Pancreas (tissue), 10 donors: ENCODE results near the gene PLPPR3. TPM values are rescaled to one million over a fixed set of nuclear protein-coding genes. Genes with fewer than 3 reads are reported as not detected.

Experiments used
- ATAC-seq, 4 donors: fragments of 200-7000 bp; cut with Tn5 transposase; one replicate each; pipeline versions ENCODE4 v1.8.0 to v1.9.1; 2020; ENCODE audit warnings: mild to moderate bottlenecking in 4 of 4, moderate library complexity in 4 of 4
- DNase-seq, 6 donors: peaks; one replicate each; pipeline ENCODE4 v3.0.0-alpha.2; 2020
- FAIRE-seq: peaks from 2 replicates; lab custom pipeline; 2012; peaks lifted over from hg19 to GRCh38; lab: Jason Lieb, UNC
- H3K27ac ChIP-seq, 4 donors: fragments of 200-600 bp; sonication (generic); 1 replicate in 3 of 4; 2 replicates in 1 of 4; pipeline versions ENCODE4 v1.5.0 to v1.8.0; 2020
- H3K27me3 ChIP-seq, 4 donors: fragments of 200-600 bp; one replicate each; pipeline ENCODE4 v1.8.0; 2021
- H3K36me3 ChIP-seq, 3 donors: fragments of 200-600 bp; sonication (generic) in 1 of 3; one replicate each; pipeline versions ENCODE4 v1.5.0 to v1.8.0; 2020 to 2021
- H3K4me1 ChIP-seq, 3 donors: fragments of 200-600 bp; one replicate each; pipeline ENCODE4 v1.8.0; 2021
- H3K4me3 ChIP-seq, 4 donors: fragments of 200-600 bp; sonication (generic) in 2 of 4; one replicate each; pipeline versions ENCODE4 v1.5.0 to v1.8.0; 2020 to 2021
- H3K9me3 ChIP-seq, 4 donors: fragments of 200-600 bp; one replicate each; pipeline ENCODE4 v1.8.0; 2021
- CTCF ChIP-seq, 4 donors: fragments of 200-600 bp; sonication (generic) in 3 of 4; IDR thresholded peaks; one replicate each; pipeline versions ENCODE4 v1.5.0 to v1.8.0; 2021; ENCODE audit warnings: antibody characterized with exemption in 4 of 4
- WGBS, 2 donors: extraction: QIAGEN DNeasy Blood & Tissue Kit; methylation state at CpG; one replicate each; pipeline ENCODE4 v1.1.7; 2013; 5-methylcytosine and 5-hydroxymethylcytosine counted together
- intact Hi-C, 3 donors: fragments of 100-400 bp; cut with DNase I; formaldehyde crosslinking; loops; one replicate each; pipeline versions ENCODE4 v1.11.1 to v1.14.2; 2022
- polyA plus RNA-seq, 2 donors: library from polyadenylated mRNA; stranded (reverse); fragments of 200-250 nt; gene quantifications; one replicate each; pipeline ENCODE4 v1.2.3, GENCODE V29; 2013
- total RNA-seq, 6 donors: library from RNA; stranded (reverse); fragmentation: NEBNext Ultra II Directional in 4 of 6; extraction: Animal tissue kit (Norgen Biotek cat#: 25700) in 4 of 6; gene quantifications; one replicate each; pipeline versions ENCODE4 v1.2.1 to v1.2.4, GENCODE V29; 2021 to 2023
- donor health status: healthy with polysubstance abuse.
- donor health status: DM: no; HTN: no; CAD: no; lungs with moderate emphysema.
- donor health status: DM: no; HTN: no; CAD: no.
- donor health status: control.
- donor health status: control.
- donor health status: Bipolar disorder and iron deficiency.
- donor health status: DM: yes; HTN: yes; CAD: no.
- donor health status: DM: no; HTN: no; CAD: no.
- donor health status: DM: no; HTN: no; CAD: no.
- donor health status: DM: yes; HTN: yes; CAD: no.

Gene PLPPR3
- total and polyA plus RNA-seq, 8 donors, result 0.05 to 0.38 TPM; not detected in 6

DNA sequence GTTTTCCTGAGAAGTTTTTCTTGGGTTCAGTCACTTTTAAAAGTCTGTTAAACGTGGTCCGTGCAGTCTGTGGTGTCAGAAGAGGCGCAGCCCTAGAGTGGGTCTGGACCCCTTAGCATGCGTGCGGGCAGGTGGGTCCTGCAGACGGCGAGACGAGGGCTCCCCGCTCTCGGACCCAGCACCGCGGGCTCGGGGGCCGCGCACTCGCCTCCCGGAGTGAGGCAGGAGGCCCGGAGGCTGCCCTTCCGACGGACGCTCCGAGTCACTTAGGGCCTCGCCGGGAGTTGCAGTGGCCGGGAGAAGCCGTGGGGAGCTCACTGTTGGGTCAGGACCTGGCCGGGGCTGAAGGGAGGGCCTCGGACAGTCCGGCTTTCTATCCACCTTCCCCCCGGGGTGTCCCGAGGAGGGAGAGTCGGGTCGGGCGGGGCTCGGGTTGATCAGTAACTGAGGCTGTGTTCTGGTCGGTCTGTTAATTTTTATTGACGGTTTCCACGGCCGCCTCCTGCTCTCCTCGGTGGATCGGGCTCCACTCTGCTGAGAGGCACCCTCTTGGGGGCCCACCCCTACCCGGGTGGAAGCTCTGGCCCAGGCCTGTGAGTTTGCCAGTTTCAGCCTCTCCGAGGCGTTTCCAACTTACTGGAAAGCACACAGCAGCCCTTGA, 23.2 kb downstream of the PLPPR3 start:
- ATAC-seq (peak in 2 of 4 donors; percentile 1), DNase-seq (peak; percentile 59 to 91 (median 70)), FAIRE-seq (no peak)
- Histone ChIP-seq H3K36me3 (peaks cover 0 to under 1% (median 0%) of the 10 kb centered on the region in 3 donors), H3K4me1 (peaks cover 30 to 38% (median 30%) of the 10 kb centered on the region in 3 donors), H3K4me3 (peak overlapping the region; percentile 74 to 95 (median 84)), H3K27ac (peak overlapping the region; percentile 5 to 97 (median 82)), H3K9me3 (no peaks in the 10 kb centered on the region), H3K27me3 (no peaks in the 10 kb centered on the region)
- no peak for TF ChIP-seq CTCF (IDR thresholded peaks at IDR 0.05)
- intact Hi-C loops, result no loop called here
- WGBS, 2 donors, result 0% methylated on average over 35 to 44 of the region's 44 CpGs

DNA sequence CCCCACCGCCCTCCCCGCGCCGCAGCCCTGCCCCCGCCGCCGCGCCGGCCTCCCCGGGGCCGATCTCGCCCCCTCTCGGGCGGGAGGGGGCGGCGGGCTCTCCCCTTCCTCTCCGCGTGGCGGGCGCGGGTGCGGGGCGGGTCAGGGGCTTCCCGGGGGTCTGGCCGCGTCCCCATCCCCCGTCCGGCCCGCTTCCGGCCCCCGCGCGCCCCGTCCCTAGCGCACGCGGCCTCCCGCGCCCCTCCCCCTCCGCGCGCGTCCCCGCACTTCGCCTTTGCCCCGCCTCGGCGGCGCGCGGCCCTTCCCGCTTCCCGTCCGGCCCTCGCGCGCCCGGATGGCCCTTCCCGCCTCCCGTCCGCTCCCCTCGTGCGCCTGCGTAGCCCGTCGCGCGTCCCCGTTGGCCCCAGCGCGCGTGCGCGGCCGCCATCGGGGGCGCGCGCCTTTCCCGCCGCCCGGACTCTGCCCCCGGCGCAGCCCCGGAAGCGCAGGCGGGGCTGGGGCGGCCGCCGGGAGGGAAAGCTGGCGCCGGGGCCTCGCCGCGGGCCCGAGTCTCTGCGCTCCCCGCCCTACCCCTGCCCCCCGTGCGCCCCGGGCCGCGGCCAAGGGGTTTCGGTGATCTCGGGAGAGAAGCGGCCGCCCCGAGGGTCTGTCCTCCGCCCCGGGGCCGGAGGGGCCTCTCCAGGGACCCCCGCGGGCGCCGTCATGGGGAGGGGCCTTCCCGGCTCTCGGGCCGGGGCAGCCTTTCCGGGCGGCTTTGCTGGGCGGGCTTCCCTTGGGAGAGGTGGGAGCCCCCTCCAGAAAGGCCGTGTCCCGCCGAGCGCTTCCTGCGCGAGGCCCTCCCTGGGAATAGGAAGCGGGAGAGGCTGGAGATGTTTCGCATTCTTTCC, 24.0 kb downstream of the PLPPR3 start:
- H3K36me3 ChIP-seq, result no peaks in the 10 kb centered on the region
- no peak for TF ChIP-seq CTCF (IDR thresholded peaks at IDR 0.05)
- peaks cover 30 to 38% (median 30%) of the 10 kb centered on the region in 3 donors for H3K4me1 ChIP-seq
- H3K9me3 ChIP-seq, result no peaks in the 10 kb centered on the region
- H3K27me3 ChIP-seq, result no peaks in the 10 kb centered on the region
- intact Hi-C loops, result no loop called here
- H3K27ac ChIP-seq, result peak overlapping the region; percentile 83 to 98 (median 96)
- 1% methylated on average over 47 to 129 of the region's 129 CpGs for WGBS, 2 donors
- ATAC-seq (peak; percentile 31 to 59 (median 40)), DNase-seq (peak; percentile 87 to 96 (median 92)), FAIRE-seq (no peak)
- H3K4me3 ChIP-seq, result peak overlapping the region; percentile 74 to 95 (median 84)

GRCh38 chr19:796692-797527, 24.8 kb downstream of the PLPPR3 start, which contains the start of gene PTBP1:
PTBP1 (plus strand) TSS chr19:797452; CDS start chr19:797498, 46 bp downstream.
- no peaks in the 10 kb centered on the region for H3K9me3 ChIP-seq
- TF ChIP-seq CTCF (IDR thresholded peaks at IDR 0.05), result no peak
- WGBS, 2 donors, result 0 to 1% methylated on average over 81 to 83 of the region's 83 CpGs
- H3K36me3 ChIP-seq, result no peaks in the 10 kb centered on the region
- intact Hi-C loops, result no loop called here
- peak within 1 kb of the TSS; percentile 83 to 98 (median 96) for H3K27ac ChIP-seq
- no peaks in the 10 kb centered on the region for H3K27me3 ChIP-seq
- FAIRE-seq (peak; percentile 97), DNase-seq (peak; percentile 97 to 100 (median 100)), ATAC-seq (peak; percentile 83 to 88 (median 84))
- peak within 1 kb of the TSS; percentile 82 to 95 (median 90) for H3K4me3 ChIP-seq
- H3K4me1 ChIP-seq, result peaks cover 25 to 30% (median 27%) of the 10 kb centered on the region in 3 donors

DNA sequence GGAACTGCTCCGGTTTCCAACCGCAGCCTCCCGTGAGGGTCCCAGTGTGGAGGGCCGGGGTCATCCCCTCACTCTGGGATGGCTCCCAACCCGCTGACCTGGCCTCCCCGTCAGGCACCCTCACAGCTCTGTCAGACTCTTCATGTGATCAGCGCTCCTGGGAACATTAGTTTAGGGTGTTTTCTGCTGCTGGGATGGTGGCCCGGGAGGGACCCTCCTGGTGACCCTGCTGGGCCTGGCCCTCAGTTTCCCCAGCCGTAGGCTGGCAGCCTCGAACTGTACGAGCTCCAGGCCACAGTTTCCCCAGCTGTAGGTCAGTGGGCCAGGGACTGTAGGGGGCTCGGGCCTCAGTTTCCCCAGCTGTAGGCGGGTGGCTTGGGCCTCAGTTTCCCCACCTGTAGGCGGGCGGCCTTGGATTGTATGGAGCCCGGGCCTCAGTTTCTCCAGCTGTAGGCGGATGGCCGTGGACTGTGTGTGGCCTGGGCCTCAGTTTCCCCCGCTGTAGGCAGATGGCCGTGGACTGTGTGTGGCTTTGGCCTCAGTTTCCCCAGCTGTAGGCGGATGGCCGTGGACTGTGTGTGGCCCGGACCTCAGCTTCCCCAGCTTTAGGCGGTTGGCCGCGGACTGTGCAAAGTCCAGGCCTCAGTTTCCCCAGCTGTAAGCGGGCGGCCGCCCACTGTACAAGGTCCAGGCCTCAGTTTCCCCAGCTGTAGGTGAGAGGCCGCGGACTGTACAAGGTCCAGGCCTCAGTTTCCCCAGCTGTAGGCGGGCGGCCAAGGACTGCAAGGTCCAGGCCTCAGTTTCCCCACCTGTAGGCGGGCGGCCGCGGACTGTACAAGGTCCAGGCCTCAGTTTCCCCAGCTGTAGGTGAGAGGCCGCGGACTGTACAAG, 25.8 kb downstream of the PLPPR3 start:
- 70 to 79% methylated on average over 39 of the region's 39 CpGs for WGBS, 2 donors
- ATAC-seq (no peak), FAIRE-seq (no peak), DNase-seq (peak in 4 of 6 donors; percentile 48 to 81 (median 64))
- Histone ChIP-seq H3K4me3 (peak overlapping the region; percentile 72 to 92 (median 80)), H3K27me3 (no peaks in the 10 kb centered on the region), H3K9me3 (no peaks in the 10 kb centered on the region), H3K36me3 (no peaks in the 10 kb centered on the region), H3K27ac (peak overlapping the region in 3 of 4 donors; percentile 55 to 83 (median 80)), H3K4me1 (peaks cover 17 to 21% (median 19%) of the 10 kb centered on the region in 3 donors)
- intact Hi-C loops, result no loop called here
- TF ChIP-seq CTCF (IDR thresholded peaks at IDR 0.05), result no peak
